ENCODE results near the gene TGM5. TPM values are rescaled to one million over a fixed set of nuclear protein-coding genes. Genes with fewer than 3 reads are reported as not detected.
"Not testable (repeated sequence)": the region's sequence is repeated elsewhere in the genome, so short reads cannot be mapped to it uniquely, and the experiment has no call there.

TGM5 gene
- total RNA-seq, 1 donor from 2014 or later = 4.1 TPM

DNA sequence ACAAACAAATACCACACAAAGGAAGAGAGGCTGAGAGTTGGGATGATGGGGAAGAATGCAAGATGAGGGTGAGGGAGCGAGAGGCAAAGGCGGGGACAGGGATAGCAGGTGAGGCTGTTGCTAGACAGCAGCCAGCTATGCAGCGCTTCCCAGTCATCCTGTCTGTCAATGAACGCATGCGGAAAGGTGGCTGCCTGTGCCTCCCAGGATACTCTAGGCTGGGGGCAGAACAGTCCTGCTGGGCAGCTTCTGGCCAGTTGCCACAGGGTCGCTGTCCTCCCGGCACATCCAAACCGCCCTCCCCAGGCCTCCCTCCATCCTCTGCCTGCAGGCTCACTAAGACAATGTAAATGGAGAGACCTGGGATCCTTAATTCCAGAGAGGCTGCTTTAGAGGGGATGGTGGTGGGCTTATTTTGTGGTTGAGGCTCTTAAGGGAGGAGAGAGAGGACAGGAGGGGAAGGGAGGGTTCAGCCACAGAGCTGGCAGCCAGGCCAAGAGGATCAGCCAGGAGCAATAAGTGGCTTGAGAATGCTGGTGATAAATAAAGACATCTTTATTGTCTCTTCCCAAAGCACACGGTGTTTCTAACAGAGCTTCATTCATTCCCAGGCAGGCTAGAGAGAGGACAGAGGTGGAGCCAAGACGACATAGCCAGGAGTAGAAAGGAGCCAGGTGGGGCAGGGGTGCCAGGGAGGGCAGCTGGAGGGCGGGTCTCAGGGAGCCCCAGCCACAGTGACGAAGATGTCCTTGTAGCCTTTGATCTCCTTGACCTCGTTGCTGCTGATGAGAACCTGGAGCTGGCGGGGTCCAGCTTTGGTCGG, 9.2 kb upstream of the TGM5 start:
- no peak for DNase-seq

DNA sequence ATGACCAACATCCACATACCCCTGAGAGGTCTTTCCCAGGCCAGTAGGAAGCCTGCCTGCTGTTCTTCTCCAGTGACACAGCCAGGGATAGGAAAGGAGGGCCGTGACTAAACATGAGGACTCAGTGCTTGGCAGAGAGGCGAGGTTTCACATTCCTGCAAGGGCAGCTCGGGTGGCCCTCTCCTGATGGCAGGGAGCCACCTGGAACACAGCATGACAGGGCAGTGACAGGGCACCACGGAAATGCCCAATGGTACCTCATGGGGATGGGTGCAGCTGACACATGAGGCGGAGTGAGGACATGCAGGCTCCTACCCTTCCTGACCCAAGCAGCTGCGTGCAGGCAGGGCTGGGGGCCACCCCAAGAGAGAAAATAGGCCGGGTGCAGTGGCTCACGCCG, 7.4 kb upstream of the TGM5 start:
- DNase-seq = no peak

DNA sequence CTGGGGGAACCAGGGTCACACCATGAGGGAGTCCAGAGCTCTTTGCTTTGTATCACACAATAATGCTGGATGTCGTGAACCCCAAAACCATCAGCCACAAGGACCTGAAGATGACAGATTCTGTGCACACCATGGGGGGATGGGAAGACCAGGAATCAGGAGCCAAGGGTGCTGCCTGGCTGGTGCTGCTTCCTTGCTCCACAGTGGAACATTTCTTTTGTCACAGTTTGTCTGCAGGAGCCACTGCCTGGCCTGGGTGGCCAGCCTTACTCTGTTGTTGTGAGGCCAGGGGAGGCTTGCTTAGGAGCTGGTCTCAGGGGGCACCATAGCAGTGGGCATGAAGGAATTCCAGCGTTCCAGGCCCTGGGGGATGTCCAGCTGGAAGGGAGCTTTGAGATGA, 6.5 kb upstream of the TGM5 start:
- no peak for DNase-seq

DNA sequence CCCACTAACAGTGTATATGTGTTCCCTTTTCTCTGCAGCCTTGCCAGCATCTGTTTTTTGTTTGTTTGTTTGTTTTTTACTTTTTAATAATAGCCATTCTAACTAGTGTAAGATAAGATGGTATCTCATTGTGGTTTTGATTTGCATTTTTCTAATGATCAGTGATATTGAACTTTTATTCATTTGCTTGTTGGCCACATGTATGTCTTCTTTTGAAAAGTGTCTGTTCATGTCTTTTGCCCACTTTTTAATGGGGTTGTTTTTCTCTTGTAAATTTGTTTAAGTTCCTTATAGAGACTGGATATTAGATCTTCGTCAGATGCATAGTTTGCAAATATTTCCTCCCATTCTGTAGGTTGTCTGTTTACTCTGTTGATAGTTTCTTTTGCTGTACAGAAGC, 5.2 kb upstream of the TGM5 start:
- not testable (repeated sequence) for DNase-seq

DNA sequence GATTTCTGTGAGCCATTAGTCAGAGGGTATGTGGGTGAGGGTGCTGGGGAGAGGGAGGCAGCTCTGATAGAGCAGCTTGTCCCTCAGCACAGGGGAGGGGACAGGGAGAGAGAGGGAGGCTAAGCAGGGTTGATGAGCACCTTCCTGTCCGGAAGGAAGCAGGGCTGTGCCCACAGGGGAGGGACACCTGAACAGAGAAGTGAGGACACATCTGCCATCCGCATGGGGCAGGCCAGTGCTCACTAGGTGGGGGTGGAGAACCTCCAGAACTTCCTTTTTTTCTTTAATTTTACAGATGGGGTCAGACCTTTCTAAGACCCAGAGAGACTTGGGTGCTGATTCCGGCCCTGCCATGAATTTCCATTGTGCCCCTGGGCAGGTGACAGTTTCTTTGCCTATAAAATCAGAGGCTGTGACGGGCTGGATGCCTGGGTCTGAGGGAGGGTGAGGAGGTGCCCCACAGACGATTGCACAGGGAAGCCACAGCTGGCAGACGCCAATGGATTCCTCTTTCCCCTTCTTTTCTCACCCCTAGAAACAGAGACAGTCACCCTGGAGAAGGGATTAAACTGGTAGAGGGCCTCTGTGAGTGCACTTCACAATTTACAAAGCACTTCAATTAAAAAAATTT, 4.1 kb upstream of the TGM5 start:
- no peak for DNase-seq

DNA sequence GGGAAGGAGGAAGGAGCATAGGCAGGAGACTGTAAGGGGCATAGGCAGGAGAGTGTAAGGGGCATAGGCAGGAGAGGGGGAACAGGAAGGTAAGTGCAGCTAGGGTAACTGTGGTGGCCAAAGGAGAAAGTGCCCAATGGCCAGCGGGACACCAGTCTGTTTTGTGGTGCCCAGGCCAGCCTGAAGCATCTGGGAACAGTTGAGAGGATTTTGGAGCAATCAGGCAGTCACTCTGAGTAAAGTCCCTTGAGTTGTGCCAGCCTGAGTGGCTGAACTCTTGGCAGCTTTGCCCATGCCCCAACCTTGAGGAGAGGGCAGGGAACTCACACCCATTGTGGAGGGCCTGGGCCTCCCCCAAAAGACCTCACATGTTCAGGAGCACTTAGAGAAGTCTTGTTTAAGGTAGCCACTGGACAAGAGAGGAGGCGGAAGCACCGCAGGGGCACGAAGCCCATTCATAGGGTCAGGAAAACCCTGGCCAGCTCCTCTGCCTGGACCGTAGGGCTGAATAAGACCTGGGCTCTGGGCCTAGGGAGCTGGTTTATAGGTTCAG, 3.5 kb upstream of the TGM5 start:
- DNase-seq = no peak

DNA sequence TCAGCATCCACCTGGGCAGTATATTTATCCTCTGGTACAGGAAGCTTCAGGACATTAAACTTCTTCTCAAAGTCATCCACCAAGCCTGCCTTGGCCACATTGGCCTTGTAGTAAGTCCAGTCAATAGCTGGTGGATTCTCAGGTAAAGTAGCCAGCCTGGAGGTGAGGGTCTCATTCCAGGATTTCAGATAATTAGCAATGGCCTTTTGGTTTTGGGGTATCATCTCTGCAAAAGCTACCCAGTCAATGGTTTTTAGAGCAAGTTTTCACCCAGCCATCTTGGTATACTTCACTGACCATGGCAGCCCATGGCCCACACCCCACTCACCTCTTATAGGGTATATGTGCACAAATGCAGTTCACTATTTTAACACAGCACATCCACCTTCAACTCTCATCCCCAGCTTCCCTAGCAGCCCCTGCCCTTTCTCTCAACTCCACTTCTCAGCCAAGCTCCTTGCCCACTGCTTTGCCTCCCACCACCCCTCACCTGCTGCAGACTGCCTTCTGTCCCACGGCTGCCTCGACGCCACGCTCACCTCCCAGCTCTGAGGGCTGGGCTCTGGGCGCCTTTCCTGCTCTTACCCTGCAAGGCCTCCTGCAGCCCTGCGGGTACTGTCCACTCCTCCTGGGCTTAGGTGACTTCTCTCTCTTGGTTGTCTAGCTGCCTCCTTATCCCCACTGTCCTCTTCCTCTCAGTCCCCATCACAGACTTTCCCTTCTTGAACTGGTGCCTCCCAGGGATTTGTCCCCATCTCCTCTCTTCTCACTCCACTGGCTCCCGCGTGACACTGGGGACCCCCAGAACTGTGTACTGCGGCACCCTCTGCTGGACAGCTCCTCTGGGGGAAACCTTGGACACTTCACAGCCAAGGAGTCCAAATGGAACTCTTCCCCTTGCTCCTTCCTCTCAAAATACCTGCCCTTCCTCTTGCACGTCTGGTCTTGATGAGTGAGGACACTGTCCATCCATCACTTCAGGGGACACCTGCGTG, 1.7 kb upstream of the TGM5 start:
- DNase-seq = no peak

DNA sequence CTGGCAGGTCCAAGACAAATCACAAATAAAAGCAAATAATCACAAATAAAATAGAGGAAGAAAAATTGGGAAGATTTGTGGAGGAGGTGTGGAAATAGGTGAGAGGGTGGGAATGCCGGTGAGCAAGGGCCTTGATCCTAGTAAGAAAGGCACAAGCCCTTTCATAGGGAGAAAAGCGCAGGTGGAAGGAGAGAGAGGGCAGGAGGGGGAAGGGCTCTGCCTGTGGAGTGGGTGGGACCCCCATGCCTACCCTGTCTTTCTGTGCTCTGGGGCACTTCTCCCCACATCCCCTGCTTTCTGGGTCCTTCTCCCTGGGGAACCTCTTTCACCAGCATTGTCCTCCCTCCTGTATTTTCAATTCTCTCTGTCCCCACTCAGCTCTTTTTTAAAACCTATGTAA, 711 bp upstream of the TGM5 start:
- no peak for DNase-seq

DNA sequence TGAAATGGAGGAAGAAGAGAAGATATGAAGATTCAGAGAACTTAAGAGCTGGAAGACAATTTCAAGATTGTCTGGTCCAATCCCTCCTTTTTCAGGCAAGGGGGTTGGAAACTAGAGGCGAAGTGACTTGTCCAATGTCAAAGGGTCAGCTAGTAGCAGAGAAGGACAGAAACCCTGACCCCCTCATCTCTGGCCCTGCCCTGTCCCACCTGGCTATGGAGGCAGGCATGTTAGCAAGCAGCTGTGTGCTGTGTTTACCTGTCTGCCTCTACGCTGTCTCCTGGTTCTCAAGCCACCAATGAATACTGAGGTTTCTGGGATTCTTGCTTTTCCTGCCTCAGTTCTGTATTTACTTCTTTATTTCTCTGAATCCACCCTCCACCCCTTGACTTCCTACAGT, 342 bp downstream of the TGM5 start:
- no peak for DNase-seq

DNA sequence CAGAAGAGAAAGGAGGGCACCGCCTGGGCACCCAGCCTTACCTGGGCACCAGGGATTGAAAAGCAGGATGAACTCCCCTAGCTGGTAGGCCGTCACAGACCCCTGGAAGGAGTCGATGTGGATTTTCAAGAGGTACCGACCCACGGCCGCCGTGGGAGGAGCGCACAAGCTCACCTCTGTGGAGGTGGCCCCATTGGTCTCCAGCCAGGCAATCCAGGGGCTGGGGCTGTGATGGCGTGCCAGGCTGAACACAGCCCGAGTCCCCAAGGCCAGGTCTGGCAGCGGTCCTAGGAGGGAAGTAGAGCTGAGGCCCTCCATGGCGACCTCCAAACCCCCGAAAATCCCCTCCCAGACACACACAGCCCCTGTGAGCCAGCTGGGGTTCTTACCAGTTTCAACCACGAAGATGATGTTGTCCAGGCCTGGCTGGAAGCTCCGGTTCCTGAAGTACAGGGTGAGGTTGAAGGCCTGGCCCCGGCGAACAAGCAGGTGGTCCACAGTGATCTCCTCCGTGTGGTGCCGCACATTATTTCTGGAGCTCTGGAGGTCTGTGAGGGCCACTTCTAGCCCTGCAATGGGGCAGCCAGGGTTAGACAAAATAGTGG, 6.6 kb downstream of the TGM5 start:
- DNase-seq = no peak

DNA sequence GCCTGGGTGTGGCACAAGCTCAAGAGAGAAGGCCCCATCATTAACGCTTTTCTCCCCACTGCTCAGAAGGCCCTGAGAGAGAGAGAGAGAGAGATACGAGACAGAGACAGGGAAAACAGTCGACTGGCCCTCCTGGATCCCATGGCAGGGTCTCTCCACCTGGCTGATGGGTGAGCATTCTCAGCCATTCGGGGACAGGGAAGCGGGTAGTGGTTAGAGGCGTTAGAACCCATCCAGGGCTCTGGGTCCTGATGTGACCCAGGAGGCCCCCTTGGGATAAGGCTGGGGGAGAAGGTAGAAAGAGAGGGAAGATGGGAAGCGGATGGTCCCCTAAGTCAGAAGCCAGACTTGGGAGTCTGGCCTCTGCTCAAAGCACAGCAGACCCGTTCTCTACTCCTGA, 7.9 kb downstream of the TGM5 start:
- no peak for DNase-seq

DNA sequence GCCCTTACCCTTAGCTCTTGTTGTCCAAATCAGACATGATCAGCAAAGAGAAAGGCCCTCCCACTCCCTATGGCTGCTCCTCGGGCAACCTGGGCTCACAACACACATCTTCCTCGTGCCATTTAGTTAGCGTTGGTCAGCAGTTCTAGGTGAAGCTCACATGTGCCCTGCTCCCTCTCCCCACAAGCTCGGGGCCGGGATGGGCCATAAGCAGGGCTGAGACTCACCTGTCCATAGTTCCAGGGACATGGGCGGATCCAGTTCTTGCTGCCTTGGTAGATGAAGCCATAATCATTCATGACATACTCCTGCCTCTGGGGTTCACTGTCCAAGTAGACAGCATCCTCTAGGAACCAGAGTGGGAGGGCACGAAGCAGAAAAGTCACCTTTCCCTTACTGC, 10.4 kb downstream of the TGM5 start:
- no peak for DNase-seq

DNA sequence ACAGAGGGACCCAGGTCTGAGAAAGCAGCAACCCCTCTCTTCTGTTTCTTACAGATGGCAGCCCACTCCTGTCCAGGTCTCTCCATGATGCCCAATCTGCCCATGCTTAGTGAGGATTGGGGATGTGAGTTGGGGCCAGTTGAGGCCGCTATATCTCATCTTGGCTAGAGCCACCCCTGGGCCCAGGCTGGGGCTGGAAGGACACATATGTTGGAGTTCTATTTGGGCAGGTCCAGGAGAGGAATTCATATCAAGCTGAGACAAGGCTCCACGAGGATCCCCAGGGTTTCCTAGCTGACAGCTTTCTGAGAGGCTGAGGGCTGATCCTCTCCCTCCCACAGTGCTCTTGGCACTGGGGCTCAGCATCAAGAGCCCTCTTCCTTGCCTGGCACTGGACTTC, 11.4 kb downstream of the TGM5 start:
- DNase-seq = no peak

DNA sequence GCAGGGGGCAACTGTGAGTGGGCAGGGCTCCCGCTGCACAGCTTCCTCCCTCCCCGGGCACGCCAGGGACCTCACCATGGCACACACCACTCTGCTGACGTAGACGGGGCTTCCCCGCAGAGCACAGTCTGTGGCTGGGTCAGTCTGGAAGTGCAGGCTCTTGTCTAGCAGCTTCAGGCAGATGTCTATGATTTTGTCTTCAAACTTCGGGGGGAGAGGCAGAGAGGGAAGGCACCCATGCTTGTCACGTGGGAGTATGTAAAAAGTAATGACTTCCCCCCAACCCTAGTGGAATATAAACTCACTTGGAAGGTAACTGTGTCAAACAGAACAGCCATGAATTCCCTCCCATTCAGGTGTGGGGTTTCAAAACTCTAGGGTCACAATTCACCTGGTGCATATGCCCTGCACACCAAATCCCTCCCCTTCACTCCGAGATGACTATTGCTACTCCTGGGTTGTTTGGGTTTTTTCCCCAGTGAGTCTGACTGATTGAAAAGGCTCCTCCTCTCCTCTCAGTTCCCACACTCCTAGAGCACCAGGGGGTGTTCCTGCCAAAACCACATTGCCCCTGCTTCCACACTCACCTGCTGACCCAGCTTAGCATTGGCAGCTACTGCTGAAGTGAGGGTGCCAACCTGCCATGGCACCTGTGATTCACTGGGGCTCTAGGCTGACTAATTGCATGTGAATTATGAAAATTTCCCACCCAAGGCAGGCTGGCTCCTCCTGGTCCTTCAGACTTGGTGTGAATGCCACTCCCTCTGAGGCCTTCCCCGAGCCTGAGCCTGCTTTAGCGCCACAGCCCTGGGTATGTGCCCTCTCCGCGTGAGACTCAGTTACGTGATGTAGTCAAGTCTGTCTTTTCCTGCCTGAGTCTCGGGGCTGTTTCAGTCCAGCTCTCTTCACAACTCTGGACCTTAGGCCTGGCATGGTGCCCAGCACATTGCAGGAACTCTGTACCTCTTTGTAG, 13.0 kb downstream of the TGM5 start:
- no peak for DNase-seq

DNA sequence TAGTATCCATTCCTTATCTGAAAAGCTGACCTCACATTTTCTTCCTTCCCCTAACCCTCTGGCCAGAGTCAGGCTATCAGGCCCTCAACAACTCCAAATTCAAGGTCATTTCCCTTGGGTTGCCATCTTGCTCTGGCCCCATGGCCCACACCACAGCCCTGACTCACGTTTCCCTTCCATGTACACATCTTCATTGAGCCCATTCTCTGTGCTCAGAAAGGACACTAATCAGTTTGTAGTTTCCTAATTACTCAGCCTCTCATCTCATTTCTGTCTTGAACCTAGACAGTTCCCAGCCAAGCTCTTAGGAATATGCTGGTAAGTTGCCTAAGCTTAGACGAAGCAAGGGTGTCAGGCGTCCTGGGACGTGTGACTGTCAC, 14.9 kb downstream of the TGM5 start:
- no peak for DNase-seq

DNA sequence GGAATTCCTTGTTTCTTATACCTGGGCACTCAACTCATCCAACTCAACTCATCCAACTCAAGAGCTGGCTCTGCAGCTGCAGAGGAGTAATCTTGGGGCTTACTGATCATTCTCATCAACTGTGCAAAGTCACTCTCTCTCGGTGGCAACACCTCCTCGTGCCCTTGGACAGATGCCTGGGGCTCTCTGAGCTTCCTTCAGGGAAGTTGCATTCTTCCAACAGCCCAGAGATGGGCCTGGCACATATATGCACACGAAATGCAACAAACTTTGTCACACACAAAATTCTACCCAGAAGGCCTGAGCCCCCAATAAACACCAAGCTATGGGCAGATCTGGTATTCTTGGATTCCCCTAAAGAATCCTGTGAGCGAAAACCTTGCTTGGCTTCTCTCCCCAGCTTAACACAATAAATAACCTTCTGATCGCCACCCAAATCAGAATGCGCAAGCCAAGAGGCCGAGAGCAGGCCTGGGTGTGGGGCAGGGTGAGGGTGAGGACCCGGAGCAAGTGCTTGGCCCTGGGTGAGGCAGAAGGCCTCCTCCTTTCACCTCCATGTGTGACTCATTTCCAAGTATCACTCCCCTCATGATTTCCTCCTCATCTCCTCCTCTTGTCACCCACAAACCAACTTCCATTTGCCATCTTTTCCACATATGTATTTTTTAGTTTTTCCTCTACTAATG, 15.4 kb downstream of the TGM5 start:
- no peak for DNase-seq

DNA sequence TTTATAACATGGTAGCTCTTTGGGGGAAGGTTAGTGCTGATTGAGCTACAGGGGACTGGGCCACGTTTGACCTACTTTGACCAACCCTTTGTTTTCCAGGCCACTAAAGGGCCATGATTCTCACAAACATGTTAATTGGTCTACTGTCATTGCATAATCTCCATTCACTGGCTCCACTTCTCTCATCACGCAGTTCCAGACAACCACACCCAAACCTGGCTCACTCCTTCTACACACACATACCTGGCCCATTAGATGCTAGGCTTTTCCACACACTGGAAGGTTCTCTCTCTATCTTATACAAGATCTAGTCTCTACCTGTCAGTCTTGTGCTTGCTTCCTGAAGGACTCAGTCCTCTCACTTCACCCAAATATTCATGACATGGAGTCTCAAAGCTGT, 15.9 kb downstream of the TGM5 start:
- DNase-seq = no peak

DNA sequence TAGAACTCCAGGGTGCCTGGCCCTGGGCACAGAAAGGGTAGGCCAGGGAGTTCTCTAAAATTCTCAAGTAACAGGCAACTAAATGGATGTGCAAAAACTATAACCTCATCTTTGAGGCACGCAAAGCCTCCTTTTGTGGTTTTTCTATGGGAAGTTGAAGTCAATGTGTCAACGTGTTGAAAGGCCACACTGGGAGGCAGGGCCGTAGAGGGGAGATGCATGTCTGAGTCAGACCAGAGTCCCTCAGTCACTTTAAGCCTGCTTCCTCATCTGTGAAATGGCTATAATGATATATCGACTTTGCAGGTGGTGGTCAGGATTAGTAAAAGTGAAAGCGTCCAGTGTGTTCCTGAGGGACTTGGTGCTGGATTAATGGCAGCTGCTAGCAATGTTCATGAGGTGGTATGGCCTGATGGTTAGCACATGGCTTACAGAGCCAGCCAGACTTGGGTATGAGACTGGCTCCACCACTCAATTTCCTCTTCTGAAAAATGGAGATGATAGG, 17.0 kb downstream of the TGM5 start:
- DNase-seq = no peak

DNA sequence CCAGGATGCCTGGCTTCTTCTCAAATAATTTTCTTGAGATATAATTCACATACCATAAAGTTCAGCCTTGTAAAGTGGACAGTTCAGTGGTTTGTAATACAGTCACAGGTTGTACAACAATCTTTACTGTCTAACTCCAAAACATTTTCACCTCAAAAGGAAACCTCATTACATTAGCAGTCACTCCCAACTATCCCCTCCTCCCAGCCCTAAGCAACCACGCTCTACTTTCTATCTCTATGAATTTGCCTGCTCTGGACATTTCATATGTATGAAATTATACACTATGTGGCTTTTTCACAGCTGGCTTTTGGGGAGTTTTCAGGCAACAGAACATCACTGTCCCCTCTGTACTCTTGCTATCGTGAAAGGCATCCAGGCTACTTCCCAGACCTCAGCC, 17.5 kb downstream of the TGM5 start:
- DNase-seq = no peak

DNA sequence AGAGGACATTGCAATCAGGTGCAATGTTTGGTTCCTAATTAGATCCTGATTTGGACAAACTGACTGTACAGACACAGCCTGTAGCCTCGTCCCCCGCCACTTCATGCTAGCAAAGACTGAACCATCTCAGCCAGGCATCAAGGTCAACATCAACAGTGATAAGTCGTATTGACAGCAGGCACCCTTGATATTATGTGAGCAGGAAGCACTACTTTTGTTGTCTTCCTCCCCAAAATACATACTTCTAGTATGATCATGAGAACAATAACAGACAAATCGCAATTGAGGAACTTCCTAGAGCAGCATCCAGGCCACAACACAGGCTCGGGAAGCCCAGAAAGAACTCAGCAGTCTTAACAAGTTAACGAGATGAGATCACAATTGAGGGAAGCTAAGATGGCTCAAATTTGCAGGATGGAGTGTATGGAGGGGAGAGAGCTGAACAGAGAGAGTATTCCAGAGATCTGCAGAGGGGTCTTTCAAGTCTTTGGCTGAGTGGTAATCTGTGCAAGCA, 20.4 kb downstream of the TGM5 start:
- no peak for DNase-seq
